GM12878 (cell line): ENCODE measurements around the gene NANOS2. TPM values are rescaled to one million over a fixed set of nuclear protein-coding genes. Genes with fewer than 3 reads are reported as not detected.
A peak's percentile ranks its signal among the peaks of the same experiment; 100 is the strongest.

Source experiments
- ATAC-seq: fragments of 200-7000 bp; cut with Tn5 transposase; 3 replicates; pipeline ENCODE4 v1.9.1; 2020; ENCODE audit warnings: mild to moderate bottlenecking, moderate library complexity
- BruUV-seq: library from RNA; stranded (reverse); fragments of 400-500 nt; replicated peaks from 2 replicates; lab custom pipeline; 2021; lab: Mats Ljungman, UMichigan
- CTCF ChIA-PET: fragments of 300-600 bp; sonication (Branson Sonifier 250); formaldehyde crosslinking; extraction: SDS; loops from one replicate; lab custom pipeline; 2021; ENCODE audit warnings: inconsistent platforms; lab: Yijun Ruan, JAX
- POLR2A ChIA-PET: fragments of 350-600 bp; formaldehyde crosslinking; extraction: SDS; loops from one replicate; lab custom pipeline; 2021; ENCODE audit warnings: inconsistent platforms; lab: Charles Lee
- RAD21 ChIA-PET: fragments of 300-600 bp; sonication (Branson Sonifier 250); formaldehyde crosslinking; loops from one replicate; lab custom pipeline; 2023; ENCODE audit warnings: antibody characterized with exemption; ENCODE audit not compliant: unreplicated experiment; lab: Charles Lee
- SMC1A ChIA-PET: fragments of 300-600 bp; sonication (Branson Sonifier 250); formaldehyde crosslinking; loops from one replicate; lab custom pipeline; 2023; ENCODE audit not compliant: unreplicated experiment, uncharacterized antibody; lab: Charles Lee
- DNase-seq: peaks from one replicate; pipeline ENCODE4 v3.0.0-alpha.2; 2011; ENCODE audit warnings: low read depth, low spot score
- FAIRE-seq: peaks from 3 replicates; lab custom pipeline; 2011; peaks lifted over from hg19 to GRCh38; lab: Jason Lieb, UNC
- H2AFZ ChIP-seq: 2 replicates; pipeline ENCODE4 v1.6.0; 2011; ENCODE audit warnings: low read depth, low read length, control low read depth; ENCODE audit not compliant: control insufficient read depth
- H3K27ac ChIP-seq: 2 replicates; pipeline ENCODE4 v1.5.1; 2011; ENCODE audit warnings: control low read depth; ENCODE audit not compliant: control insufficient read depth, insufficient read depth
- H3K27me3 ChIP-seq, 2 experiments: replicated peaks in 1 of 2; 2 replicates each; pipeline versions ENCODE4 v1.6.0 to v1.6.1; 2011; ENCODE audit warnings: low read length in 1 of 2; ENCODE audit not compliant: control insufficient read depth in 2 of 2, insufficient read depth in 2 of 2
- H3K36me3 ChIP-seq, 2 experiments: 2 replicates each; pipeline ENCODE4 v1.5.1; 2011; ENCODE audit warnings: low read length in 1 of 2; ENCODE audit not compliant: control insufficient read depth in 2 of 2, insufficient read depth in 2 of 2
- H3K4me1 ChIP-seq: 2 replicates; pipeline ENCODE4 v1.6.1; 2011; ENCODE audit warnings: mild to moderate bottlenecking, low read length, moderate library complexity, mixed read lengths; ENCODE audit not compliant: control insufficient read depth, insufficient read depth
- H3K4me2 ChIP-seq: 2 replicates; pipeline ENCODE4 v1.6.0; 2011; ENCODE audit warnings: control low read depth; ENCODE audit not compliant: control insufficient read depth, insufficient read depth
- H3K4me3 ChIP-seq: fragments of 200-600 bp; sonication (generic); 2 replicates; pipeline ENCODE4 v1.5.1; 2016
- H3K79me2 ChIP-seq: 2 replicates; pipeline ENCODE4 v1.6.0; 2011; ENCODE audit warnings: low read length; ENCODE audit not compliant: control insufficient read depth, insufficient read depth
- H3K9ac ChIP-seq: 2 replicates; pipeline ENCODE4 v1.8.0; 2011; ENCODE audit warnings: low read length, control low read depth, mixed read lengths; ENCODE audit not compliant: control insufficient read depth, insufficient read depth
- H3K9me3 ChIP-seq: replicated peaks from 3 replicates; pipeline ENCODE4 v1.5.1; 2011; ENCODE audit warnings: mild to moderate bottlenecking, low read length; ENCODE audit not compliant: control insufficient read depth, insufficient read depth
- H4K20me1 ChIP-seq: 2 replicates; pipeline ENCODE4 v1.6.0; 2011; ENCODE audit not compliant: control insufficient read depth, insufficient read depth
- EGR1 ChIP-seq, 2 experiments: IDR thresholded peaks; 1 replicate in 1 of 2; 2 replicates in 1 of 2; pipeline ENCODE4 v1.6.1; 2011 to 2012; ENCODE audit warnings: low read depth in 2 of 2, low read length in 2 of 2, borderline replicate concordance in 1 of 2, mild to moderate bottlenecking in 1 of 2, moderate library complexity in 1 of 2
- MLLT1 ChIP-seq: fragments of 450-650 bp; IDR thresholded peaks from 2 replicates; pipeline ENCODE4 v1.6.1; 2016; ENCODE audit warnings: mild to moderate bottlenecking
- NFYB ChIP-seq: IDR thresholded peaks from 2 replicates; pipeline ENCODE4 v1.6.1; 2011; ENCODE audit warnings: low read depth, mild to moderate bottlenecking, low read length, improper control_type of control experiment, moderate library complexity; ENCODE audit not compliant: insufficient read depth
- WGBS: methylation state at CpG from one replicate; pipeline ENCODE4 v1.1.6; 2016; ENCODE audit warnings: low lambda C conversion rate; ENCODE audit not compliant: insufficient replicate concordance, insufficient coverage; ENCODE audit errors: missing lambda C conversion rate; 5-methylcytosine and 5-hydroxymethylcytosine counted together
- in situ Hi-C: fragments of 300-500 bp; cut with MboI; formaldehyde crosslinking; loops from 9 replicates; pipeline ENCODE4 v1.14.3; 2018; ENCODE audit warnings: mixed read lengths
- intact Hi-C: fragments of 100-400 bp; cut with micrococcal nuclease; formaldehyde crosslinking; loops from one replicate; pipeline ENCODE4 v1.14.2; 2022; ENCODE audit not compliant: unreplicated experiment
- polyA plus RNA-seq, 11 experiments: library from polyadenylated mRNA; depleted of rRNA in 4 of 11; unstranded in 6 of 11; stranded (reverse) in 5 of 11; fragments of >200 nt; fragmentation: Nextera tagmentation in 4 of 11; fragmentation: Illumina TruSeq in 1 of 11; extraction: Ambion mirVana in 4 of 11; extraction: Trizol in 1 of 11; gene quantifications; 1 replicate in 1 of 11; 2 replicates in 10 of 11; pipeline versions ENCODE4 v1.2.1 to v1.2.3, GENCODE V29; 2011 to 2016; ENCODE audit warnings: inconsistent platforms in 2 of 11, missing spikeins in 2 of 11, low read depth in 1 of 11
- total RNA-seq, 4 experiments: library from RNA; depleted of rRNA in 3 of 4; stranded (reverse); fragments of >200 nt in 3 of 4; fragmentation: Illumina TruSeq in 1 of 4; extraction: Trizol in 1 of 4; gene quantifications; 2 replicates each; pipeline versions ENCODE4 v1.2.1 to v1.2.3, GENCODE V29; 2013 to 2021

The NANOS2 gene
- total and polyA plus RNA-seq, 10 of the 15 experiments (the other 5 are each of a cell fraction or from before 2014, with no cell fraction given) = not detected

GRCh38 chr19:45884682-45885555 lies 29.7 kb downstream of the NANOS2 start:
- no peaks in the 10 kb centered on the region for H4K20me1 ChIP-seq
- no peaks in the 10 kb centered on the region for H3K9me3 ChIP-seq
- H3K36me3 ChIP-seq = peaks cover 0 to 1% of the 10 kb centered on the region in 2 experiments; a peak in 1 of 4 replicates
- peak overlapping the region; percentile 98 for H3K4me2 ChIP-seq
- H3K4me1 ChIP-seq = peaks cover 26% of the 10 kb centered on the region
- intact Hi-C loops (no loop called here), in situ Hi-C loops (no loop called here)
- H3K27ac ChIP-seq = peak overlapping the region; percentile 95
- ChIA-PET POLR2A (interaction anchor here (0.7 to 9.0 kb wide), 4 partner anchors 9 to 21 kb away, joined by 3 to 178 read pairs (median 4); partner anchors contain the start of genes FOXA3 and SYMPK), SMC1A (interaction anchor here (0.6 to 3.3 kb wide), 6 partner anchors 12 to 734 kb away, joined by 3 to 13 read pairs (median 6); partner anchors contain the start of genes MYPOP and SYMPK), CTCF (interaction anchor here (1.2 to 9.1 kb wide), 4 partner anchors 19 to 132 kb away, joined by 3 to 194 read pairs (median 4); partner anchors contain the start of genes FOXA3 and SYMPK), RAD21 (interaction anchor here (1.6 to 7.6 kb wide), 3 partner anchors 18 to 111 kb away, joined by 6 to 159 read pairs (median 12); partner anchors contain the start of genes CCDC61, FOXA3, MYPOP and SYMPK)
- TF ChIP-seq EGR1 (IDR thresholded peaks at IDR 0.05; ENCODE audit: borderline replicate concordance in 1 of 2, low read depth in 2 of 2, low read length in 2 of 2) (peak in 1 of 2 experiments; percentile 95; a peak in 2 of 3 replicates), MLLT1 (peak; percentile 92), NFYB (no peak)
- no peak overlapping the region for H2AFZ ChIP-seq
- no TSS peak for BruUV-seq
- DNase-seq (no peak), ATAC-seq (peak; percentile 3), FAIRE-seq (no peak)
- WGBS = 74% methylated on average over 63 of the region's 72 CpGs
- H3K27me3 ChIP-seq = no peaks in the 10 kb centered on the region
- peak overlapping the region; percentile 68 for H3K4me3 ChIP-seq
- H3K79me2 ChIP-seq = peaks cover 10% of the 10 kb centered on the region
- peak overlapping the region; percentile 89; the same call in 1 of the 2 replicates for H3K9ac ChIP-seq
